Measurements from ENCODE around the gene SUGCT. TPM values are rescaled to one million over a fixed set of nuclear protein-coding genes. Genes with fewer than 3 reads are reported as not detected.

SUGCT gene
- total RNA-seq, 2 donors from 2014 or later, result 0.66 to 0.80 TPM

- H3K36me3 Mint-ChIP-seq (ENCODE audit: low read depth), result no peaks in the 10 kb centered on the region
- no peaks in the 10 kb centered on the region for H3K9me3 Mint-ChIP-seq
- H3K4me1 Mint-ChIP-seq, result no peaks in the 10 kb centered on the region
- no peak overlapping the region for H3K4me3 Mint-ChIP-seq
- ATAC-seq (replicated peaks), result no peak
- no peaks in the 10 kb centered on the region for H3K27me3 Mint-ChIP-seq
- no peak overlapping the region for H3K27ac Mint-ChIP-seq
Measured at GRCh38 chr7:40425696-40426095, 290.9 kb downstream of the SUGCT start.

- no peak for ATAC-seq (replicated peaks)
- H3K9me3 Mint-ChIP-seq, result peaks cover 5% of the 10 kb centered on the region
- no peak overlapping the region for H3K4me3 Mint-ChIP-seq
- no peaks in the 10 kb centered on the region for H3K36me3 Mint-ChIP-seq (ENCODE audit: low read depth)
- no peak overlapping the region for H3K27ac Mint-ChIP-seq
- no peaks in the 10 kb centered on the region for H3K4me1 Mint-ChIP-seq
- H3K27me3 Mint-ChIP-seq, result no peaks in the 10 kb centered on the region
Measured at GRCh38 chr7:40428421-40428820, 293.6 kb downstream of the SUGCT start.

GRCh38 chr7:40429826-40430225 lies 295.0 kb downstream of the SUGCT start:
- Mint-ChIP-seq H3K4me1 (no peaks in the 10 kb centered on the region), H3K4me3 (no peak overlapping the region), H3K27me3 (no peaks in the 10 kb centered on the region), H3K9me3 (peaks cover 12% of the 10 kb centered on the region), H3K36me3 (ENCODE audit: low read depth) (no peaks in the 10 kb centered on the region), H3K27ac (no peak overlapping the region)
- ATAC-seq (replicated peaks), result no peak

GRCh38 chr7:40432046-40432445 lies 297.2 kb downstream of the SUGCT start:
- Mint-ChIP-seq H3K27me3 (no peaks in the 10 kb centered on the region), H3K4me1 (no peaks in the 10 kb centered on the region), H3K4me3 (no peak overlapping the region), H3K9me3 (peaks cover 12% of the 10 kb centered on the region), H3K27ac (no peak overlapping the region), H3K36me3 (ENCODE audit: low read depth) (no peaks in the 10 kb centered on the region)
- no peak for ATAC-seq (replicated peaks)

GRCh38 chr7:40436710-40437109 lies 301.9 kb downstream of the SUGCT start:
- H3K9me3 Mint-ChIP-seq, result peaks cover 26% of the 10 kb centered on the region
- H3K4me1 Mint-ChIP-seq, result no peaks in the 10 kb centered on the region
- H3K27ac Mint-ChIP-seq, result no peak overlapping the region
- no peaks in the 10 kb centered on the region for H3K27me3 Mint-ChIP-seq
- no peaks in the 10 kb centered on the region for H3K36me3 Mint-ChIP-seq (ENCODE audit: low read depth)
- no peak overlapping the region for H3K4me3 Mint-ChIP-seq
- no peak for ATAC-seq (replicated peaks)

GRCh38 chr7:40437498-40437897 lies 302.7 kb downstream of the SUGCT start:
- H3K27me3 Mint-ChIP-seq, result no peaks in the 10 kb centered on the region
- H3K36me3 Mint-ChIP-seq (ENCODE audit: low read depth), result no peaks in the 10 kb centered on the region
- no peak for ATAC-seq (replicated peaks)
- H3K4me1 Mint-ChIP-seq, result no peaks in the 10 kb centered on the region
- no peak overlapping the region for H3K4me3 Mint-ChIP-seq
- no peak overlapping the region for H3K27ac Mint-ChIP-seq
- peaks cover 26% of the 10 kb centered on the region for H3K9me3 Mint-ChIP-seq

- H3K27me3 Mint-ChIP-seq, result no peaks in the 10 kb centered on the region
- no peak for ATAC-seq (replicated peaks)
- H3K36me3 Mint-ChIP-seq (ENCODE audit: low read depth), result no peaks in the 10 kb centered on the region
- H3K4me3 Mint-ChIP-seq, result no peak overlapping the region
- no peak overlapping the region for H3K27ac Mint-ChIP-seq
- no peaks in the 10 kb centered on the region for H3K4me1 Mint-ChIP-seq
- peaks cover 20% of the 10 kb centered on the region for H3K9me3 Mint-ChIP-seq
Measured at GRCh38 chr7:40437936-40438634, 303.3 kb downstream of the SUGCT start.

- Mint-ChIP-seq H3K9me3 (peaks cover 14% of the 10 kb centered on the region), H3K4me1 (no peaks in the 10 kb centered on the region), H3K27ac (no peak overlapping the region), H3K27me3 (no peaks in the 10 kb centered on the region), H3K4me3 (no peak overlapping the region), H3K36me3 (ENCODE audit: low read depth) (no peaks in the 10 kb centered on the region)
- ATAC-seq (replicated peaks), result no peak
Measured at GRCh38 chr7:40439686-40440085, 304.9 kb downstream of the SUGCT start.

GRCh38 chr7:40447345-40447744 lies 312.5 kb downstream of the SUGCT start:
- Mint-ChIP-seq H3K36me3 (ENCODE audit: low read depth) (no peaks in the 10 kb centered on the region), H3K27me3 (no peaks in the 10 kb centered on the region)
- no peak for ATAC-seq (replicated peaks)

GRCh38 chr7:40455485-40455884 lies 320.7 kb downstream of the SUGCT start:
- ATAC-seq (replicated peaks), result no peak

More at GRCh38 chr7:40447345-40447744, 312.5 kb downstream of the SUGCT start:
- H3K27ac Mint-ChIP-seq, result no peak overlapping the region
- H3K9me3 Mint-ChIP-seq, result no peaks in the 10 kb centered on the region
- H3K4me1 Mint-ChIP-seq, result no peaks in the 10 kb centered on the region
- no peak overlapping the region for H3K4me3 Mint-ChIP-seq

GRCh38 chr7:40457776-40458480 lies 323.1 kb downstream of the SUGCT start:
- H3K36me3 Mint-ChIP-seq (ENCODE audit: low read depth), result no peaks in the 10 kb centered on the region
- H3K9me3 Mint-ChIP-seq, result peaks cover 5% of the 10 kb centered on the region
- H3K27me3 Mint-ChIP-seq, result no peaks in the 10 kb centered on the region
- no peaks in the 10 kb centered on the region for H3K4me1 Mint-ChIP-seq
- no peak for ATAC-seq (replicated peaks)
- H3K27ac Mint-ChIP-seq, result no peak overlapping the region
- no peak overlapping the region for H3K4me3 Mint-ChIP-seq

More at GRCh38 chr7:40455485-40455884, 320.7 kb downstream of the SUGCT start:
- H3K27me3 Mint-ChIP-seq, result no peaks in the 10 kb centered on the region
- H3K4me1 Mint-ChIP-seq, result no peaks in the 10 kb centered on the region
- no peak overlapping the region for H3K27ac Mint-ChIP-seq
- H3K36me3 Mint-ChIP-seq (ENCODE audit: low read depth), result no peaks in the 10 kb centered on the region
- no peak overlapping the region for H3K4me3 Mint-ChIP-seq
- H3K9me3 Mint-ChIP-seq, result no peaks in the 10 kb centered on the region

- H3K27ac Mint-ChIP-seq, result no peak overlapping the region
- H3K4me3 Mint-ChIP-seq, result no peak overlapping the region
- ATAC-seq (replicated peaks), result no peak
- H3K4me1 Mint-ChIP-seq, result no peaks in the 10 kb centered on the region
- peaks cover 10% of the 10 kb centered on the region for H3K9me3 Mint-ChIP-seq
- no peaks in the 10 kb centered on the region for H3K36me3 Mint-ChIP-seq (ENCODE audit: low read depth)
- no peaks in the 10 kb centered on the region for H3K27me3 Mint-ChIP-seq
Measured at GRCh38 chr7:40463446-40463845, 328.6 kb downstream of the SUGCT start.

GRCh38 chr7:40468891-40469864 lies 334.4 kb downstream of the SUGCT start:
- H3K4me3 Mint-ChIP-seq, result no peak overlapping the region
- no peak overlapping the region for H3K27ac Mint-ChIP-seq
- ATAC-seq (replicated peaks), result no peak
- H3K27me3 Mint-ChIP-seq, result no peaks in the 10 kb centered on the region
- no peaks in the 10 kb centered on the region for H3K9me3 Mint-ChIP-seq
- no peaks in the 10 kb centered on the region for H3K36me3 Mint-ChIP-seq (ENCODE audit: low read depth)
- no peaks in the 10 kb centered on the region for H3K4me1 Mint-ChIP-seq

- Mint-ChIP-seq H3K4me1 (no peaks in the 10 kb centered on the region), H3K36me3 (ENCODE audit: low read depth) (no peaks in the 10 kb centered on the region), H3K27ac (no peak overlapping the region), H3K9me3 (no peaks in the 10 kb centered on the region), H3K4me3 (no peak overlapping the region), H3K27me3 (no peaks in the 10 kb centered on the region)
- ATAC-seq (replicated peaks), result no peak
Measured at GRCh38 chr7:40470091-40470592, 335.3 kb downstream of the SUGCT start.
